ENCODE results near the gene CSRP1. TPM values are rescaled to one million over a fixed set of nuclear protein-coding genes. Genes with fewer than 3 reads are reported as not detected.
A peak's percentile ranks its signal among the peaks of the same experiment; 100 is the strongest.
"Not testable (repeated sequence)": the region's sequence is repeated elsewhere in the genome, so short reads cannot be mapped to it uniquely, and the experiment has no call there.

Gene CSRP1
- polyA plus RNA-seq, 12 donors = 32.3 to 119 (median 37.6) TPM; not detected in 1

- no peak for DNase-seq
These were observed 32.9 kb upstream of the CSRP1 start for GRCh38 chr1:201539561-201540431.

GRCh38 chr1:201538612-201539551, 32.0 kb upstream of the CSRP1 start, which contains the start of gene NAV1:
TSS of gene NAV1 (plus strand) at chr1:201539127. CDS start at chr1:201622885, 83,758 bp downstream.
- DNase-seq = peak; percentile 55

DNA sequence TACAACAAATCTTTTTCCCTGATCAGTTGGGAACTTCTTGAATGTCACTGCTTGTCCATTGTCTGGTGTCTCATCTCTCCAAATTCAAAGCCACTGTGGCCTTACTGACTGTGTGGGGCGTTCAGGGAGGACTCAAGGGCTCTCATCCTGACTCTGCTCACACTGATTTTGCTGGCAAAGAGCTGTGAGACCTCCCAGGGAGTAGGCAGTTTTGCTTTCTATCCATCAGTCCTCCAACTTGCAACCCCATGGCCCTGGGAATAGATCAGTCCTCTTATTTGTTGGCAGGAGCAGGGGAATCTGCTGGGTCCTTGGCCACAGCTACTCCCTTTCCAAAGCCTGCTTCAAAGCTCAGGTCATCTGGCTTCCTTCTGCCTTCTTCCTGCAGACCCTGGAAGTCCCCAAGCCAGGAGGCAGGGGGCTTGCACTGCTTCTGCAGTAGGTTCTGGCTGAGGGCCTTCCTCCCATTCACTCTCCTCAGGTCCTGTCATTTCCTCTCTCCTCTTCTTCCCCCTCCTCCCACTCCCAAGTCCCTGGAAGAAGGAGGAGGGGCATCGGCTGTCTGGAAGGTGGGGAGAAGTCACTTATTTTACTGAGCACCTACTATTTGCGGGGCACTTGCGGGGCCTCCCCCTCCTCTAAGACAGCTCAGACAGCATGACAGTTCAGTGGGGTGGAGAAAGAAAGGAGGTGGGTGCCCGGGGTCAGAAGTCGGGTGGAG, 31.1 kb upstream of the CSRP1 start:
- DNase-seq = no peak

GRCh38 chr1:201537467-201537866, 30.5 kb upstream of the CSRP1 start:
- no peak for DNase-seq

GRCh38 chr1:201537028-201537427, 30.1 kb upstream of the CSRP1 start:
- no peak for DNase-seq

DNA sequence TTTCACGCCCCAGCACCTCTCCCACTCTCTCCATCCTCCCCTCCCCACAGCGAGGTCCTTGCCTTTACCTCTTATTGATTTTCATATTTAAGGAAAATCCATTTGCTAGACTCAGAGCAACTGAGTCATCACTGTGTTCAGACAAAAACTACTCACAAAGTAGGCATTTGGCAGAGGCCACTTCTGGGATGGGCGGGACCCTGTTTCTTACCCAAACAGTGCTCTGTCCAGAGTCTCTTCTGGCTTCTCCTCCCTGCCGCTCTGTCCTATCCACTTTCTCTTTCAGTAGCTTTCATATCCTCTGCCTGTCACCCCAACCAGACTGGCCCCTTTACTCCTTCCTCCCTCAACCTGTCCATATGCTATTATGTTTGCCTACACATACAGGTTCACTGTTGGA, 29.6 kb upstream of the CSRP1 start:
- no peak for DNase-seq

- no peak for DNase-seq
These were observed 29.0 kb upstream of the CSRP1 start for GRCh38 chr1:201535919-201536245.

- no peak for DNase-seq
These were observed 28.4 kb upstream of the CSRP1 start for GRCh38 chr1:201535046-201535918.

DNA sequence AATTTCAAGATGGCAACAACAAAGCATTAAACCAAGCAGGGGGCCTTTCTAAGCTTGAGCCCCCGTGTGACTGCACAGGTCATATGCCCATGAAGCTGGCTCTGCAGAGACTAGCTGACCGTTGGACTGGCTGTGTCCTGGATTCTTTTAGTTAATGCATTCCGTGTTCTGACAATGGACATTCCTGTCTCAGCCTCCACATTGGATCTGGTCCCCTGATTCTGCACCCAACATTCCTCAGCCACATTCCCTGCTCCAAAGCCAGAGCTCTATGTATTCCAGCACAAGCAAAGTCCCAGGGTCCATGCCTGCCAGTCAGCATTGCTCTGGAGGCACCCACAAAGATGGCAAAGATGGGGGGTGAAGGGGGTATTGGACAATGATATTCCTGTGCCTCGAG, 26.9 kb upstream of the CSRP1 start:
- no peak for DNase-seq

GRCh38 chr1:201531551-201532425, 24.9 kb upstream of the CSRP1 start:
- DNase-seq = peak; percentile 74

DNA sequence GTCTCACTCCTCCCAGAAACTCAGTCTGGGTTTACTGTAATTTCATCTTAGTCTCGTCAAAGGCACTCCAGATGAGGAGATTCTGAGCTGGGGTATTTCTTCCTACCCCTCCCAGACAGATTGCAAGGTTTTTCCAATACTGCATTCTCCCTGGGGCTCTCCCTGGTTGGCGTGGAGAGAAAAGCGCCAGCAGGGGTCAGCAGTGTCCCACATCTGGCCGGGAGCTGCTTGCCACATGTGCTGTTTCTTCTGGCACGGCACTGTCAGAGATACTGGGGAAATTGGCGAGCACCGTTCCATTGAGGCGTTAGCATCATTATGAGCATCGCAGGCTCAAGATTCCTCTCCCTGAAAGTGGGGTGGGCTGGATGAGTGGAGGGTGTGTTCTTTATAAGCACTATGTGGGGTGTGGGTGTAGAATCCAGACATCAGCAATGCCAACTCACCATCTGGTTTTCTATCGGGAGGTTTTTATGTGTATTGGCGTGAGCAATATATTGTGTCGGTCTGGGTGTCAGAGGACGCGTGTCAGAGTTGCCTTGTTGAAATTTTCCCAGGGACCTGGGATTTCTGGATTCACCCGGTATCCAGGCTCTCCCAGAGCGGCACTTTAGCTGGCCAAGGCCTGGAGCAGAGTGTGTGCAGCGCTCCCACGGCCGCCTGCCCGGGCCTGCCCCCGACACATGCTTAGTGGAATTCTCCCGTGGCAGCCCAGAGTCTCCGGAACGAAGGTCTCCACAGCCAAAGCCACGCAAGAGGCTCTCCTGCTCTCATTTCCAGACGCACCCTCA, 24.0 kb upstream of the CSRP1 start:
- DNase-seq = peak; percentile 96

GRCh38 chr1:201528631-201529252, 21.8 kb upstream of the CSRP1 start:
- DNase-seq = no peak

DNA sequence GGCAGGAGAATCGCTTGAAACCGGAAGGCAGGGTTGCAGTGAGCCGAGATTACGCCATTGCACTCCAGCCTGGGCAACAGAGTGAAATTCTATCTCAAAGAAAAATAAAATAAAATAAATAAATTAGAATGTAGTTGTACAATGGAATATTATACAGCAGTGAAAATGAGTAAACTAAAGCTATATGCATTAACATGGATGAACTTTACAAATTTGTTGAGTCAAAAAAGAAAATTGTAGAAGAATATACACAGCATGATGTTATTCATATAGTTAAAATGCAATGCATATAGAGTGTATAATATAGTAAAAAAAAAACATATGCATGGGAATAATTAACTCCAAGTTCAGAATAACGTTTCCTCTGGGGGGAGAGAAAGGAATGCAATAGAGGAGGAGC, 21.0 kb upstream of the CSRP1 start:
- no peak for DNase-seq

DNA sequence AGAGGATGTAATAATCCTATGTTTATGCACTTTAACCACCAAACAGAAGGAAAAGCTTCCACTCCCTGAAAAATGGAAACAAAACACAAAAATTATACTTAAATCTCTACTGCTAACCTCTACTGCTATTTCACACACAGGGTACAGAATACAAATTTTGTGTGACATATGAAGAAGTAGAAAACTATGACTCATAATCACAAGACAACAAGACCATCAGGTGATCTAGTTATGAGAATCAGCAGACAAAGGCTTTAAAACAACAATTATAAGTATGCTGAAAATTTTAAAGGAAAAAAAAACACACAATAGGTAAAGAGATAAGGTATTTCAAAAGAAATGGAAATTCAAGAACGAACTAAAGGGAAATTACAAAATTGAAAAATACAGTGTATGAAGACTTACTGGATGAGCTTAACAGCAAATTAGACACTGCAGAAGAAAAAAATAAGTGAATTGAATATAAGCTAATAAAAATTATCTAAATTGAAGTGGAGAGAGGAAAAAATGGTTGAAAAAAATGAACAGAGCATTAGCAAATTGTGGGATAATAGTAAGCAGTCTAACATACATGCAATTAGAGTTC, 18.4 kb upstream of the CSRP1 start:
- no peak for DNase-seq

DNA sequence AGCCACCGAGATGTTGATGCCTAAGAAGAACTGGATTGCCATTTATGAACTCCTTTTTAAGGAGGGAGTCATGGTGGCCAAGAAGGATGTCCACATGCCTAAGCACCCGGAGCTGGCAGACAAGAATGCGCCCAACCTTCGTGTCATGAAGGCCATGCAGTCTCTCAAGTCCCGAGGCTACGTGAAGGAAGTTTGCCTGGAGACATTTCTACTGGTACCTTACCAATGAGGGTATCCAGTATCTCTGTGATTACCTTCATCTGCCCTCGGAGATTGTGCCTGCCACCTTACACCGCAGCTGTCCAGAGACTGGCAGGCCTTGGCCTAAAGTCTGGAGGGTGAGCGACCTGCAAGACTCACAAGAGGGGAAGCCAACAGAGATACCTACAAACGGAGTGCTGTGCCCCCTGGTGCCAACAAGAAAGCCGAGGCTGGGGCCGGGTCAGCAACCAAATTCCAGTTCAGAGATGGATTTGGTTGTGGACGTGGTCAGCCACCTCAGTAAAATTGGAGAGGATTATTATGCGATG, 13.2 kb upstream of the CSRP1 start:
- DNase-seq = not testable (repeated sequence)

DNA sequence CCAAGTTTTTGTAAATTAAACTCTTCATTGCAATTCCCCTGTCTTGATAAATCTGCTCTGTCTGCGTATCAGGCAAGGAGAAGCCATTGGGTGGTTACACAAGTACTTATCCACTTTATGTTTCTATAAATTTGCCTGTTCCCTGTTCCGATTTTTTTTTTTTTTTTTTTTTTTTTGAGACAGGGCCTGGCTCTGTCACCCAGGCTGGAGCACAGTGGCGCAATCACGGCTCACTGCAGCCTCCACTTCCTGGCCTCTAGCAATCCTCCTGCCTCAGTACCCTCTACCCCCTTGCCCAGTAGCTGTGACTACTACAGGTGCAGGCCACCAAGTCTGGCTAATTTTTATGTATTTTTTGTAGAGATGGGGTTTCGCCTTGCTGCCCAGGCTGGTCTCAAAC, 11.1 kb upstream of the CSRP1 start:
- DNase-seq = no peak

GRCh38 chr1:201517631-201518030, 10.7 kb upstream of the CSRP1 start:
- no peak for DNase-seq
